Measurements from ENCODE around the gene TAS2R40. TPM values are rescaled to one million over a fixed set of nuclear protein-coding genes. Genes with fewer than 3 reads are reported as not detected.

The TAS2R40 gene
- total and polyA plus RNA-seq, 10 of the 15 experiments (the other 5 are each of a cell fraction or from before 2014, with no cell fraction given), result not detected

DNA sequence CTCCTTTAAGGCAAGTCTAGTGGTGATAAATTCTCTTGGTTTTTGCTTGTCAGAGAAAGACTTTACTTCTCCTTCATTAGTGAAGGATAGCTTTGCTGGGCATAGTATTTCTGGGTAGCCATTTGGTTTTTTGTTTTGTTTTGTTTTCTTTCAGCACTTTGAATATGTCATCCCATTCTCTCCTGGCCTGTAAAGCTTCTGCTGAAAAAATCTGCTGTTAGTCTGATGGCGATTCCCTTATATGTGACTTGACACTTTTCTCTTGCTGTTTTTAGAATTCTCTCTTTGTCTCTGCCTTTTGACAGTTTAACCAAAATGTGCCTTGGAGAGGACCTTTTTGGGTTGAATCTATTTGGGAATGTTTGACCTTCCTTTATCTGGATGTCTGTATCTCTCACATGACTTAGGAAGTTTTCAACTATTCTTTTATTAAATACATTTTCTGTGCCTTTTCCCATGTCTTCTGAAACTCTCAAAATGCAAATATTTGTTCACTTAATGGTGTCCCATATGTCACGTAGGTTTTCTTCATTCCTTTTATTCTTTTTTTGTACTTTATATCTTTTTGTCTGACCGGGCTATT, 14.7 kb downstream of the TAS2R40 start:
- Histone ChIP-seq H4K20me1 (ENCODE audit: control insufficient read depth, insufficient read depth) (no peaks in the 10 kb centered on the region), H3K27me3 (replicated peaks in 1 of 2; ENCODE audit: control insufficient read depth in 2 of 2, insufficient read depth in 2 of 2, low read length in 1 of 2) (no peaks in the 10 kb centered on the region), H3K9ac (ENCODE audit: control insufficient read depth, insufficient read depth, low read length) (no peak overlapping the region), H3K36me3 (ENCODE audit: control insufficient read depth in 2 of 2, insufficient read depth in 2 of 2, low read length in 1 of 2) (no peaks in the 10 kb centered on the region), H3K27ac (ENCODE audit: control insufficient read depth, insufficient read depth) (no peak overlapping the region), H3K4me3 (no peak overlapping the region), H3K4me1 (ENCODE audit: control insufficient read depth, insufficient read depth, low read length) (no peaks in the 10 kb centered on the region), H3K4me2 (ENCODE audit: control insufficient read depth, insufficient read depth) (no peak overlapping the region), H3K9me3 (replicated peaks; ENCODE audit: control insufficient read depth, insufficient read depth, low read length) (no peaks in the 10 kb centered on the region; the same call in 2 of the 3 replicates), H3K79me2 (ENCODE audit: control insufficient read depth, insufficient read depth, low read length) (no peaks in the 10 kb centered on the region), H2AFZ (ENCODE audit: control insufficient read depth, low read depth, low read length) (no peak overlapping the region)
- ChIA-PET SMC1A (ENCODE audit: uncharacterized antibody, unreplicated experiment) (interaction anchor here (1.2 to 1.3 kb wide), 2 partner anchors 13 to 227 kb away, joined by 3 read pairs; no protein-coding TSS in a partner anchor), RAD21 (ENCODE audit: unreplicated experiment) (no interaction called here), CTCF (interaction anchor here (0.9 to 1.0 kb wide), 3 partner anchors 12 to 314 kb away, joined by 3 to 4 read pairs (median 3); no protein-coding TSS in a partner anchor), POLR2A (no interaction called here)
- intact Hi-C loops (cut with micrococcal nuclease; ENCODE audit: unreplicated experiment), result no loop called here
- DNase-seq (ENCODE audit: low read depth, low spot score), result no peak
- no TSS peak for BruUV-seq (replicated peaks)
- in situ Hi-C loops (cut with MboI), result no loop called here
- no peak for FAIRE-seq
- ATAC-seq, result no peak
- TF ChIP-seq ZBED1 (IDR thresholded peaks at IDR 0.05; ENCODE audit: borderline replicate concordance) (no peak), IKZF2 (IDR thresholded peaks at IDR 0.05) (no peak), NFYB (IDR thresholded peaks at IDR 0.05; ENCODE audit: insufficient read depth, low read depth, low read length) (no peak), CBX3 (IDR thresholded peaks at IDR 0.05; ENCODE audit: borderline replicate concordance, low read depth) (no peak), POLR2AphosphoS2 (IDR thresholded peaks at IDR 0.05; ENCODE audit: low read depth, low read length) (no peak), RUNX3 (IDR thresholded peaks at IDR 0.05; ENCODE audit: low read length) (no peak), FOXK2 (IDR thresholded peaks at IDR 0.05) (no peak), SKIL (IDR thresholded peaks at IDR 0.05; ENCODE audit: low read depth, poor library complexity, severe bottlenecking) (no peak), CBFB (IDR thresholded peaks at IDR 0.05; ENCODE audit: low read depth) (no peak), ZNF622 (IDR thresholded peaks at IDR 0.05) (no peak), BRCA1 (IDR thresholded peaks at IDR 0.05; ENCODE audit: low read depth, low read length) (no peak), TBL1XR1 (IDR thresholded peaks at IDR 0.05; ENCODE audit: low read depth, low read length) (no peak), SUZ12 (IDR thresholded peaks at IDR 0.05; ENCODE audit: unreplicated experiment) (no peak), ASH2L (IDR thresholded peaks at IDR 0.05; ENCODE audit: borderline replicate concordance, low read depth) (no peak), BHLHE40 (IDR thresholded peaks at IDR 0.05; ENCODE audit: borderline replicate concordance in 1 of 2, low read depth in 2 of 2, low read length in 1 of 2) (no peak), GATAD2B (conservative IDR thresholded peaks at IDR 0.05; ENCODE audit: low read depth) (no peak)
- TF ChIP-seq, protein P1, sequence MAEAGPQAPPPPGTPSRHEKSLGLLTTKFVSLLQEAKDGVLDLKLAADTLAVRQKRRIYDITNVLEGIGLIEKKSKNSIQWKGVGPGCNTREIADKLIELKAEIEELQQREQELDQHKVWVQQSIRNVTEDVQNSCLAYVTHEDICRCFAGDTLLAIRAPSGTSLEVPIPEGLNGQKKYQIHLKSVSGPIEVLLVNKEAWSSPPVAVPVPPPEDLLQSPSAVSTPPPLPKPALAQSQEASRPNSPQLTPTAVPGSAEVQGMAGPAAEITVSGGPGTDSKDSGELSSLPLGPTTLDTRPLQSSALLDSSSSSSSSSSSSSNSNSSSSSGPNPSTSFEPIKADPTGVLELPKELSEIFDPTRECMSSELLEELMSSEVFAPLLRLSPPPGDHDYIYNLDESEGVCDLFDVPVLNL (IDR thresholded peaks at IDR 0.05; ENCODE audit: low read depth, low read length), result no peak
- WGBS (ENCODE audit: insufficient coverage, insufficient replicate concordance, low lambda C conversion rate, missing lambda C conversion rate), result 24% methylated on average over 3 of the region's 3 CpGs
